ENCODE data around the gene LRSAM1.

The LRSAM1 gene

GRCh38 chr9:127411122-127411521 is 40.2 kb upstream of the LRSAM1 start:
- WGBS, 2 donors (ENCODE audit: extremely low coverage in 2 of 2, insufficient read length in 2 of 2, insufficient replicate concordance in 1 of 2) = no CpG with 5 or more reads among the region's 4 CpGs
- H3K4me1 ChIP-seq (ENCODE audit: control insufficient read depth in 2 of 2, insufficient read depth in 1 of 2, low read depth in 1 of 2, low read length in 2 of 2) = peaks cover 0 to 5% of the 10 kb centered on the region in 2 donors

DNA sequence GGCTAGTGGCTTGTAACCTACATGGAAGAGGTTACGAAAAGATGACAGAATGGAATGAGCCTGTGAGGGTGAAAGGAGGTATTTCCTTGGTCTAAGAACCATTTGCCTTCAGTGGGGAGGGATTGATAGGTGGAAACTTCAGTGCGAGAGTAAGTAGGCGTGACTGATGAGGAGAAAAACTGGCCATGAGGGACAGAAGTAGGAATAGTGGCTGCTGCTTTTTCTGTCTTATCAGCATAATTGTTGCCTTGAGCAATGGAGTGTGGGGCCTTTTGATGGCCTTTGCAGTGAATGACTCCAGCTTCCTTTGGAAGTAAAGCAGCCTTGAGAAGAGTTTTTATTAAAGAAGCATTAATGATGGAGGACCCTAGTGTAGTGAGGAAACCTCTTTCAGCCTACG is 36.2 kb upstream of the LRSAM1 start:
- Histone ChIP-seq H3K18ac (ENCODE audit: low read length) (no peak overlapping the region), H3K14ac (ENCODE audit: low read length) (no peak overlapping the region), H2BK5ac (ENCODE audit: low read length) (no peak overlapping the region), H2BK12ac (ENCODE audit: low read length) (no peak overlapping the region), H2BK120ac (ENCODE audit: low read depth, low read length) (no peak overlapping the region), H3K4ac (ENCODE audit: low read length) (no peak overlapping the region), H3K27me3 (ENCODE audit: control insufficient read depth in 3 of 3, insufficient read depth in 3 of 3, low read depth in 1 of 3, low read length in 3 of 3) (no peaks in the 10 kb centered on the region), H3K79me1 (ENCODE audit: low read depth, low read length) (no peaks in the 10 kb centered on the region), H2AK5ac (ENCODE audit: low read depth, low read length) (no peak overlapping the region), H3K4me3 (ENCODE audit: low read length in 2 of 2) (no peak overlapping the region), H3K4me2 (ENCODE audit: insufficient read depth, low read length, poor library complexity, severe bottlenecking) (no peak overlapping the region), H3K9me3 (replicated peaks in 1 of 2; ENCODE audit: control insufficient read depth in 2 of 2, insufficient read depth in 1 of 2, low read depth in 1 of 2, low read length in 2 of 2) (peaks cover 0 to 2% of the 10 kb centered on the region in 2 donors), H4K8ac (ENCODE audit: low read depth, low read length) (no peak overlapping the region), H3K9ac (ENCODE audit: low read depth, low read length, poor library complexity) (no peak overlapping the region), H3K23ac (ENCODE audit: low read depth, low read length, poor library complexity) (no peak overlapping the region), H2AFZ (ENCODE audit: low read length) (no peak overlapping the region), H3K36me3 (replicated peaks in 1 of 2; ENCODE audit: control insufficient read depth in 2 of 2, insufficient read depth in 2 of 2, low read length in 2 of 2) (peaks cover 0 to 6% of the 10 kb centered on the region in 2 donors), H3K4me1 (ENCODE audit: control insufficient read depth in 2 of 2, insufficient read depth in 1 of 2, low read depth in 1 of 2, low read length in 2 of 2) (no peaks in the 10 kb centered on the region), H2BK15ac (ENCODE audit: low read length) (no peak overlapping the region), H4K91ac (ENCODE audit: low read depth, low read length, poor library complexity) (no peak overlapping the region), H3K27ac (replicated peaks; ENCODE audit: low read length) (no peak overlapping the region)
- DNase-seq (ENCODE audit: low spot score) = no peak
- no CpG with 5 or more reads among the region's 4 CpGs for WGBS, 2 donors (ENCODE audit: extremely low coverage in 2 of 2, insufficient read length in 2 of 2, insufficient replicate concordance in 1 of 2)

More at GRCh38 chr9:127411122-127411521, 40.2 kb upstream of the LRSAM1 start:
- no peak overlapping the region for H3K4ac ChIP-seq (ENCODE audit: low read length)
- H3K36me3 ChIP-seq (replicated peaks in 1 of 2; ENCODE audit: control insufficient read depth in 2 of 2, insufficient read depth in 2 of 2, low read length in 2 of 2) = peaks cover 0 to 23% of the 10 kb centered on the region in 2 donors
- no peak overlapping the region for H2BK12ac ChIP-seq (ENCODE audit: low read length)
- no peak overlapping the region for H3K4me3 ChIP-seq (ENCODE audit: low read length in 2 of 2)
- H3K27me3 ChIP-seq (ENCODE audit: control insufficient read depth in 3 of 3, insufficient read depth in 3 of 3, low read depth in 1 of 3, low read length in 3 of 3) = no peaks in the 10 kb centered on the region
- H3K4me2 ChIP-seq (ENCODE audit: insufficient read depth, low read length, poor library complexity, severe bottlenecking) = no peak overlapping the region
- H2BK15ac ChIP-seq (ENCODE audit: low read length) = no peak overlapping the region
- DNase-seq (ENCODE audit: low spot score) = no peak
- no peak overlapping the region for H3K18ac ChIP-seq (ENCODE audit: low read length)
- no peak overlapping the region for H3K23ac ChIP-seq (ENCODE audit: low read depth, low read length, poor library complexity)
- H3K9me3 ChIP-seq (replicated peaks in 1 of 2; ENCODE audit: control insufficient read depth in 2 of 2, insufficient read depth in 1 of 2, low read depth in 1 of 2, low read length in 2 of 2) = no peaks in the 10 kb centered on the region
- H2BK5ac ChIP-seq (ENCODE audit: low read length) = no peak overlapping the region
- H3K9ac ChIP-seq (ENCODE audit: low read depth, low read length, poor library complexity) = no peak overlapping the region
- H2AFZ ChIP-seq (ENCODE audit: low read length) = no peak overlapping the region
- no peak overlapping the region for H3K14ac ChIP-seq (ENCODE audit: low read length)
- no peak overlapping the region for H2BK120ac ChIP-seq (ENCODE audit: low read depth, low read length)
- no peak overlapping the region for H4K8ac ChIP-seq (ENCODE audit: low read depth, low read length)
- no peak overlapping the region for H3K27ac ChIP-seq (replicated peaks; ENCODE audit: low read length)
- no peak overlapping the region for H4K91ac ChIP-seq (ENCODE audit: low read depth, low read length, poor library complexity)
- no peaks in the 10 kb centered on the region for H3K79me1 ChIP-seq (ENCODE audit: low read depth, low read length)
- no peak overlapping the region for H2AK5ac ChIP-seq (ENCODE audit: low read depth, low read length)

DNA sequence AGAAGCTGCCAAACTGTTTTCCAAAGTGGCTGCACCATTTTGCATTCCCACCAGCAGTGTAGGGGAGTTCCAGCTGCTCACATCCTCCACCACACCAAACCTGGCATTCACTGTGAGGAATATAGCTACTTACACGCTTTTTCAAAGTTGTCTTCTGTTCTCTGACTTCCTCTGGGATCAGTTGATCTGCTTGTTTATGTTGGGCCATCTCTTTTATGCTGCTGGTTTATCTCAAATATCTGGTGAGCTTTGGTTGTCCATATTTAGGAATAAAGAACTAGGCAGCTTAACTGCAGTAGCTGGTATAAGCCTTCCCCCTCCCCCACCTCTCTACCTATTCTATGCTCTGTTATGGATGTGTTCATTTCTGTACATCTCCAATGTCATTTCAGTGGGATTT is 35.7 kb upstream of the LRSAM1 start:
- Histone ChIP-seq H3K27ac (replicated peaks; ENCODE audit: low read length) (no peak overlapping the region), H2BK5ac (ENCODE audit: low read length) (no peak overlapping the region), H3K79me1 (ENCODE audit: low read depth, low read length) (no peaks in the 10 kb centered on the region), H3K36me3 (replicated peaks in 1 of 2; ENCODE audit: control insufficient read depth in 2 of 2, insufficient read depth in 2 of 2, low read length in 2 of 2) (peaks cover 0 to 6% of the 10 kb centered on the region in 2 donors), H3K4me2 (ENCODE audit: insufficient read depth, low read length, poor library complexity, severe bottlenecking) (no peak overlapping the region), H2AK5ac (ENCODE audit: low read depth, low read length) (no peak overlapping the region), H3K27me3 (ENCODE audit: control insufficient read depth in 3 of 3, insufficient read depth in 3 of 3, low read depth in 1 of 3, low read length in 3 of 3) (no peaks in the 10 kb centered on the region), H2AFZ (ENCODE audit: low read length) (no peak overlapping the region), H3K9me3 (replicated peaks in 1 of 2; ENCODE audit: control insufficient read depth in 2 of 2, insufficient read depth in 1 of 2, low read depth in 1 of 2, low read length in 2 of 2) (peaks cover 0 to 2% of the 10 kb centered on the region in 2 donors), H3K4me3 (ENCODE audit: low read length in 2 of 2) (no peak overlapping the region), H2BK120ac (ENCODE audit: low read depth, low read length) (no peak overlapping the region), H3K9ac (ENCODE audit: low read depth, low read length, poor library complexity) (no peak overlapping the region), H3K18ac (ENCODE audit: low read length) (no peak overlapping the region), H3K14ac (ENCODE audit: low read length) (no peak overlapping the region), H2BK15ac (ENCODE audit: low read length) (no peak overlapping the region), H4K8ac (ENCODE audit: low read depth, low read length) (no peak overlapping the region), H3K23ac (ENCODE audit: low read depth, low read length, poor library complexity) (no peak overlapping the region), H2BK12ac (ENCODE audit: low read length) (no peak overlapping the region), H4K91ac (ENCODE audit: low read depth, low read length, poor library complexity) (no peak overlapping the region), H3K4ac (ENCODE audit: low read length) (no peak overlapping the region), H3K4me1 (ENCODE audit: control insufficient read depth in 2 of 2, insufficient read depth in 1 of 2, low read depth in 1 of 2, low read length in 2 of 2) (no peaks in the 10 kb centered on the region)
- WGBS, 2 donors (ENCODE audit: extremely low coverage in 2 of 2, insufficient read length in 2 of 2, insufficient replicate concordance in 1 of 2) = no CpG with 5 or more reads among the region's 1 CpG
- DNase-seq (ENCODE audit: low spot score) = no peak

DNA sequence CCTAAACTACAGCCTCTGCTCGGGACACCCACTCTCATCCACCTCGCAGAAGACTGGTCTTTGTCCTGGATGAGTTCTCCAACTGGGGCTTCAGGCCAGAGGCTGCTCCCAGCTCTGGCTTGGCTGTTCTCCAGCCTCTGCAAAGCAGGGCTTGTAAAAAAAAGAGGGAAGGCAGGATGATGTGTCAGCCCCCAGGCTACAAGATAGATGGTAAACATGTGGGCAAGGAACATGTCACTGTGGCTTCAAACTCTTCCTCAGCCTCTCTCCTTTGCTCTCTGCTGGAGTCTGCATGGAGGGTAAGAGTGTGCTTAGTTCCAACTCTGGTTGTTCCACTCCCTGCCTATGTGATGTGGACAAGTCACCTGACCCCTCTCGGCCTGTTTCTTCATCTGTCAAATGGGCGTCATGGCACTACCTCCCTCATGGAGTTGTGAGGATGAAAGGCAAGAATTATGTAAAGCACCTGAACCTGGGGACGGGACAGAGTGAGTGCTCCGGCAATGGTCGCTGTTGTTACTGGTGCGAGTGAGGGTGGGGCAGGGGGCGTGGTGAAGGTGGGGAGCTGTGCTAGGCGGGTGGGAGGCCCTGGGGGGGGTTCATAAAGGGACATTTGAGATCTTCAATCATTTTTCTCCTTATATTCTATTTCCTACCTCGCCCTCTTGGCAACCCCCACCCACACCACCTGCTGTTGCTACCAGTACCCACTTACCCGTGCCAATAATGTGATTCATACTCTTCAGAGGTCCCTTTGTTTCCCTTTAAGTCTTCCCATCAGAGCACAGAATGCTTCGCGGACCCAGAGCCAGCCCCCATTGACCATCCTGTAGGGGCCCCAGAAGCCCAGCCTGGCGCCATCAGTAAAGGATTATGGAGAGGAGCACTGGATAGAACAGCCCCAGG is 33.9 kb upstream of the LRSAM1 start:
- Histone ChIP-seq H4K8ac (ENCODE audit: low read depth, low read length) (no peak overlapping the region), H3K9me3 (replicated peaks in 1 of 2; ENCODE audit: control insufficient read depth in 2 of 2, insufficient read depth in 1 of 2, low read depth in 1 of 2, low read length in 2 of 2) (peaks cover 0 to 2% of the 10 kb centered on the region in 2 donors), H2AFZ (ENCODE audit: low read length) (no peak overlapping the region), H3K4ac (ENCODE audit: low read length) (no peak overlapping the region), H2BK15ac (ENCODE audit: low read length) (no peak overlapping the region), H3K27ac (replicated peaks; ENCODE audit: low read length) (no peak overlapping the region), H3K4me2 (ENCODE audit: insufficient read depth, low read length, poor library complexity, severe bottlenecking) (no peak overlapping the region), H4K91ac (ENCODE audit: low read depth, low read length, poor library complexity) (no peak overlapping the region), H3K4me3 (ENCODE audit: low read length in 2 of 2) (no peak overlapping the region), H3K27me3 (ENCODE audit: control insufficient read depth in 3 of 3, insufficient read depth in 3 of 3, low read depth in 1 of 3, low read length in 3 of 3) (no peaks in the 10 kb centered on the region), H2AK5ac (ENCODE audit: low read depth, low read length) (no peak overlapping the region), H3K14ac (ENCODE audit: low read length) (no peak overlapping the region), H3K9ac (ENCODE audit: low read depth, low read length, poor library complexity) (peak overlapping the region; percentile 57), H3K4me1 (ENCODE audit: control insufficient read depth in 2 of 2, insufficient read depth in 1 of 2, low read depth in 1 of 2, low read length in 2 of 2) (peaks cover 0 to 2% of the 10 kb centered on the region in 2 donors), H3K79me1 (ENCODE audit: low read depth, low read length) (no peaks in the 10 kb centered on the region), H2BK5ac (ENCODE audit: low read length) (no peak overlapping the region), H2BK120ac (ENCODE audit: low read depth, low read length) (no peak overlapping the region), H3K36me3 (replicated peaks in 1 of 2; ENCODE audit: control insufficient read depth in 2 of 2, insufficient read depth in 2 of 2, low read length in 2 of 2) (peaks cover 0 to 1% of the 10 kb centered on the region in 2 donors), H3K18ac (ENCODE audit: low read length) (no peak overlapping the region), H3K23ac (ENCODE audit: low read depth, low read length, poor library complexity) (no peak overlapping the region), H2BK12ac (ENCODE audit: low read length) (no peak overlapping the region)
- no peak for DNase-seq (ENCODE audit: low spot score)
- no CpG with 5 or more reads among the region's 15 CpGs for WGBS, 2 donors (ENCODE audit: extremely low coverage in 2 of 2, insufficient read length in 2 of 2, insufficient replicate concordance in 1 of 2)

Measured in neuronal stem cell (in vitro differentiated cells).